GOT3 (cell line): Measurements from ENCODE around the gene TMEM253.

Experiments used
- DNase-seq: peaks from one replicate; lab custom pipeline; 2025; ENCODE audit warnings: mixed read lengths; lab: John Stamatoyannopoulos, UW

Gene TMEM253

DNA sequence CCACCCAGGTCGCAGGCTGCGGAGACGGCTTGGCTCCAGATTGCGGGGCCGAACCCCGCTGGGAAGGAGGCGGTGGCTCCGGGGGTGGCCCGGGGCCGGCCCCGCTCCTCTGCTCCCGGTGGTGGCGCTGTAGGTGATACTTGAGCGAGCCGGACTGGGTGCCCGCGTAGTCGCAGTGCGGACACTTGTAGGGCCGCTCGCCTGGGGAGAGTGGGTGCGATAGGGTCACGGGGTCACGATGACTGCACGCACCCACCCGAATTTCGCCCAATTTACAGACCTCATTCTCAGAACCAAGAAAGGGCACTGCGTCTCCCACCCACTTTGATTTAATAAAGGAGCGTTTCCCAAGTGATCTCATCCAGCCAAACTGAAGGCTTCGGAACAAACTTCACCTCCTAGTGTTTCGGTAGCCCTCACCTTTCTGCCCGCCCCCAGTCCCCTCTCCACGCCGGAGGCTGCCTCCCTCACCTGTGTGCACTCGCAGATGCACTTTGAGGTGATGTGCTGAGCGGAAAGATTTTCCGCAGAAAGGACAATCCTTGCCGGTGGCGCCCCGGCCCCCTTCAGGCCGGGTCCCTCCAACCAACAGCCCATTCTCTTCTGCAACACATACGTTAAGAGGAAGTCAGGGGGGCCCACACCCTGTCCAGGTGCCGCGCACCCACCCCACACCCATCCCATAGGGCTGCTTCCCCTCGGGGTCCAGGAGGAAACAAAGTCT lies 9.8 kb upstream of the TMEM253 start:
- no peak for DNase-seq

DNA sequence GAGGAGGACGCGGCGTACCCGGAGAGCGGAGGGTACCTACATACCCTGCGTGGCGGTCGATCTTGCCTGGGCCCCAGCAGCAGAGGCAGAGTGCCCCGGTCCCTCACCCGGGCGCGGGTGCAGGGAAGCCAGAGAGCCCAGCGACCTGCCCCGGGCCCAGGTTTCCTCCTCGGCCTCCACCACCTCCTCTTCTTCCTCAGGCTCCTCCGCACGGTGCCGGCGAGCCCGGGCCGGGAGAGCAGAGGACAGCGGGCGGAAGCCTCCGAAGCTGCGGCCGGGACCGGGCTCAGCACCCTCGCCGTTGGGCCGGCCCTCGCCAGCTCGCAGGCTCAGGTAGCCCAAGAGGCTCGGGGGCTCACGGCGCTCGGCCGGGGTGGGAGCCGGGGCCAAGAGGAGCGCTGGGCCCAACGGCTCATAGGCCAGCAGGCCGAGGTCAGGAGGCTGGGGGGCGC lies 9.0 kb upstream of the TMEM253 start:
- DNase-seq: no peak

DNA sequence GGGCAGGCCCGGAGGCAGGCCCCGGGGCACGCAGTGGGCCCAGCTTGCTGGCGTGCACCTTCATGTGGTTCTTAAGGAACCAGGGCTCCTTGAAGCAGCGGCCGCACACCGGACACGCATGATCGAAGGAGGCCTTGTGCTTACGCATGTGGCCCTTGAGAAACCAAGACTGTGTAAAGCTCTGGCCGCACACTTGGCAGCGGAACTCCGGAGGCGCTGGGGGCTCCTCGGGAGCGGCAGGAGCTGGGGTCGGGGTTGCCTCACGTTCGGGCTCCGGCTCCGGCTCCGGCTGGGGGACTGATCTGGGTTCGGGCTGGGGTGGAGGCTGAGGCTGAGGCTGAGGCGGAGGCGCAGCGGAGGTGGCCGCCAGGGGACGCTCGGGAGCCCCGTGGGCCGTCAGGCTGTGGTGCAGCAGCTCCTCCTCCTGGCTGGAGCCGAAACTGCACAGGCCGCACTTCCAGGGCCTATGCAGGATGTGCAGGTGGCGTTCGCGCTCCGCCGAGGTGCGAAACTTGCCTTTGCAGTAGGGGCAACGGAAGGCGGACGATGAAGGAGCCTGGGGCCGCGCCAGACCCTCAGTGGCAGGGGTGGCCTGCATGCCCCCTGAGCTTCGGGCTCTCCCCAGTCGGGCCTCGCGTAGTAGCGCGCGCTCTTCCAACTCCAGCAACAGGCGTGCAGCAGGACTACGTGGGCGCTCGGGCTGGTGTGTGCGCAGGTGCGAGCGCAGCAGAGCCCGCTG lies 8.4 kb upstream of the TMEM253 start:
- DNase-seq: no peak

DNA sequence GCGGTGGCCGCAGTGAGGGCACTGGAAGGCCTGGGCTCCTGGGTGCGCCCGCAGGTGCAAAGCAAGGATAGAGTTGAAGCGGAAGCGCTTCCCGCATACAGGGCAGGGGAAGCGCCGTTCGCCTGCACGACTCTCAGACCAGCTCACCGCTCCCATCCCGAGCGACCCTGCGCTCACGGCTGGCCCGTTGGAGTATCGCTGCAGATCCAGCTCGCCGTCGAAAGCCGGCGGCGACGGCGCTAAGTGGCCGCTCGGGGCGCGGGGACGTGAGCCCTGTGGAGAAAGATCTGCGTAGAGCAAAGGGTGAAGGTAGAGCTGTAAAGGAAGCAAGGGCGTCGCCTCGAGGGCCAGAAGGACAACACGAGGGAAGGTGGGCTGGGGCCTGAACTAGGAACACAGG lies 7.8 kb upstream of the TMEM253 start:
- DNase-seq: no peak

DNA sequence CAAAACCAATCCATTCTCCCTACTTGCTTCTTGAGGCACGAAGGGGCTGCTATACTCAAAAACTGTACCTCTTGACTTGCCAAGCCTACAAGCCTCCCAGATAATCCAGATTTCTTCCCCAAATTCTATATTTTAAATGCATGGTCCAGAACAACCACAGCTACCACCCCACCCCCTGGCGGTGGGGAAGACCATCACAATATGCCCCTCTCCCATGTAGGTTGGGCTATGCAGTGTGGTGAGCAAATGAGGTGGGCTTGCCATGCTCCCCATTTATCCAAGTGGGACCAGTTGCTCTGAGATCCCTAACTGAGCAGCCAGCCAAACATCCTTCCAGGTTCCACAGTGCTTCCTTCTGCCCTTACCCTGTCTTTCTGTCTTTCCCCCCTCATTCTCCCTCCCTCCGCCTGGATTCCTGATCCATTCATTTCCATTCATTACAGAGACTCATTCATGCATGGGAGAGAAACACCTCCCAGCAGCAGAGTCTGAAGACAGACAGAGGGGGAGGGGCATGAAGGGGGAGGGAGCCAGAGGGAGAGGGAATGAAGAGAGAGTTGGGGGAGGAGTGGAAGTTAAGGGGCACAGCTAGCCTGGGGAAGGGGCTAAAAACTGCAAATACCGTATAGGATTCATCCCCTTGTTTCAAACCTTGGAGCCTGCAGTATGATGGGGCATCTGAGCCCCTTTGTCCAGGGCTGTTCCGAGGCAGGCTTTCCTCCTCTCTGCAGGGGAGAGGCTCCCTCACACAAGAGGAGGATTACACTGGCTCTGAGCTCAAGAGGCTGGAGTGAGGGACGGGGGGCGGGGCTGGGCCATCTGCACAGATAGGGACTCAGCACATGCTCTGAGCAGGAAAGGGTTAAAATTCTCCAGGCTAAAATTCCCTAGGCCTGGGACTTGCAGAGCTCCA lies 6.8 kb upstream of the TMEM253 start:
- no peak for DNase-seq

DNA sequence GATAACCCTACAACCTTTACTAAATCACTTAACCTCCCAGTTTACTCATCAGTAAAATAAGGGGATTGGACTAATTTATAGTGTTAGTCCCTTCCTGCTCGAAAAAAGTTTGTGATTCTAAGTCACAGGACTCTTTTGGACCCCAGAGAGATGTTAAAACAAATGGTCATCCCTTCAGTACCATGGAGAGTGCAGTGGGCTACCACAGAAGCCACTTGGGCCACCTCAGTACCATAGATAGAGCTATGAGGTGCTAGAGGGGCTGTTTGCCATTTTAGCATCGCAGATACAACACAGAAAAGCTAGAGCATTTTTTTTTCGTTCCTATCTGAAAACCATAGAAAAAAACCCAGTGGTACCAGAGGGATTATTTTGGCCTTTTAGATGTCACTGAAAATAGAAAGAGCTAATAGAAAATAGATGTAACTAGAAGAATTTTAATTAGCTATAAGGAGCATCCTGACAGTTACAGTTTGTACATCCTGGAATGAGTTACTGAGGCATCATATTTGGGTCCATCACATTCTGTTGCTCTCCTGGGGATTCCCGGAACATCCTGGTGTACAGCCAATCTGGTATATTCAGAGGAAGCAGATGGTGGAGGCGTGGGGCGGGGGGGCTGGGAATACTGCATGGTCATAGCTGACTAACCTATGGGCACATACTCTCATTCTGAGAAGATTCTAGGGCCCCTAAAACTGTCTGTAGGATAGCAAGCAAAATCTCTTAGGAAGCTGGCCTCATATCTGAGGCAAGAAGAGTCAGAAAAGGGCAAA lies 5.2 kb upstream of the TMEM253 start:
- no peak for DNase-seq

DNA sequence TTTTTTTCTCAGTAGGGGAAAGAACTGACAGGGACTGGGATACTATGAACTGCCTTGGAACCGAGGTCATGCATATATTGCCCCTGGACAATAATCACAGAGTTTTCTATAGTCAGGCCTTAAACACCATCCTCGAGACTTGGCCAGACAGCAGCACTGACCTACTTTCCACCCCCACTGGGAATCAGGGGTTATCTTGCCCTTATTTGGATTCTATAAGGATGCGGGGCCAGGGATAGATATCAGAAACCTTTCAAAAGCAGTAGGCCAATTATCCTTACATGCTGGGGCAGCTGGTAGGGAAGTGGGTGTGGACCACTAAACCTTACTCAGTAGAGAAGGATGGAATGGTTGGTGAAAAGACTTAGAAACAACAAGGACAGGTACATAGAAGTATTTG lies 4.4 kb upstream of the TMEM253 start:
- DNase-seq: no peak

DNA sequence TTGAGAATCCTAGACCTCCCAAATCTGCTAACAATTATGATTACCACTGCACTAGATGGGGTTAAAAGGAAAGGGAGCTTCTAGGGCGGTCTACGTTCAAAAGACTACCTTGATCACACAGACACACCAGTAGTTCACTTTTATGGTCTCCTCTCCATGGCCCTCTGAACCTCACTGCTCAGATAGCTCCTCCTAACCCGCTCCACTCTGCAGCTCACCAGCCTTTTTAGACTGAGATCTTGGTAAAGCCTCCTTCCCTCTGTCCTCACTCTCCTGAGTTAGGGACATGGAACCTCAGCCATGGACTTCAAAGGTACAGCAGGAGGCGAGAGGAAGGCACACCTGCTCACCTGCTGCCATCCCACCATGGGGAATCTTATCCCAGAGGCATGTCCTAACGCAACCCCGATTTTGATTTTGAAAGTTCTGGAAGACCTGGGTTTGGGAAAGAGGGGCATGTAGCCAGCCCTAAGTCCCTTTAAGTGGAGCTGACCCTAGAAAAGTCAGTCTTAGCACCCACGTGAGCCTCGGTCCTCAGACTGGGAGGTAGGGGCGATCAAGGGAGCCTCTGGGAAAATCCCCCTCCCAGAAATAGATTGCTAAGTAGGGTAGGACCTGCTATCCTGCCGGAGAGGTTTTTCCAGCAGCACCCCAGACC lies 3.8 kb upstream of the TMEM253 start:
- no peak for DNase-seq

DNA sequence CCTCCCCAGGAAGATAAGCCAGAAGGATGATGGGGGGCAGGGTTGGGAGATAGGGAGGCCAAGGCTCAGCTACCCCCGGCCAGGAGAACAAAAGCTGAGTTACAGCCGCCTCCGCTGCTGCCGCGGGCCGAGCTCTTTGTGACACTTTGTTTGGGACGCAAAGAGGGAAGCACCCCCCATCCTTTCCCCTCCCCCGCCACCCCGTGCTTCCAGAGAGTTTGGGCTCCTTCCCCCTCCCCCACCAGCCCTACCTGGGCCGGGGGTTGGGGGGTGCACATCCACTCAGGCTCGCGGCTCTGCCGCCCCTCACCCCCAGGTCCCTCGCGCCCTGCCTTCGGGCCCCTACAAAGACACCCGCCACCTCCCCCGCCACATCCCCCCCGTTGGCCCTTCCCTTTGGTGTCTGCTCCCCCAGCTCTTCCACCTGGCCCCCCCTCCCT lies 3.2 kb upstream of the TMEM253 start:
- no peak for DNase-seq

DNA sequence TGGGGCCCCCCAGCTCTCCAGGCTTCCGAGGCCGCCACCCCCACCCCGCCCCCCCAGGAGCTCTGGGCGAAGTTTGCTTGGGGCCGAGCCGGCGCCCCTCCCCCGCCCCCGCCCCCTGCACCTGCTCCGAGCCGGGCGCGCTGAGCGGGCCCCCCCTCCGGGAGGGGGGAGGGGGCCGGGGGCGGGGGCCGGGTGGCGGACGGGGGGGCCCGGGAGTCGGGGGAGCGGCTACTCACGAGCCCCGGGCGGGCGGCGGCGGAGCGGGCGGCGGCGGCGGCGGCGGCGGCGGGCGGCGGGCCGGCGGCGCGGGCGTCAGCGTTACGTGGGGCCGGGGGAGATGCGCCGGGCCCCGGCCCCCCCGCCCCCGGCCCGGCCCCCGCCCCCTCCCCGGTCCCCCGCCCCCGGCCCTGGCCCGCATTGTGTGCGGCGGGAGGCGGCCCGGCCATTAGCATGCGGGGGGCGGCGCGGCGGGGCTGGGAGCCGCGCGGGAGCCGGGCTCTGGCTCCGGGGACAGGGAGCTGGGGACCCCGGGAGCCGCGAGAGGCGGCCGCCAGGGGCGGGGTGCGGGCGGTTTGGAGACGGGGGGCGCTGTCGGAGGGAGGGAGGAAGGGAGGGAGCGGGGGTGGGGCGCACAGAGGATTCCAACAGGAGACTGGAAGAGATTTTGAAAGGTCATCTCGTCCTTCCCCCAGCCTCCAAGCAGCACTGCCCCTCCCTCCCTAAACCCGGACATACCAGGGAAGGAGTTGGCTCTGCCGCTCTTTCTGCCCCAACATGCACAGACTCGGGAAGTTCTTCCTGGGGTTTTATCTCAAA lies 2.6 kb upstream of the TMEM253 start, which contains the start of gene ZNF219:
ZNF219 (minus strand) TSS at position 580 of the 816 bp plus-strand sequence. CDS start 5,064 bp downstream, outside the sequence.
- DNase-seq: no peak

DNA sequence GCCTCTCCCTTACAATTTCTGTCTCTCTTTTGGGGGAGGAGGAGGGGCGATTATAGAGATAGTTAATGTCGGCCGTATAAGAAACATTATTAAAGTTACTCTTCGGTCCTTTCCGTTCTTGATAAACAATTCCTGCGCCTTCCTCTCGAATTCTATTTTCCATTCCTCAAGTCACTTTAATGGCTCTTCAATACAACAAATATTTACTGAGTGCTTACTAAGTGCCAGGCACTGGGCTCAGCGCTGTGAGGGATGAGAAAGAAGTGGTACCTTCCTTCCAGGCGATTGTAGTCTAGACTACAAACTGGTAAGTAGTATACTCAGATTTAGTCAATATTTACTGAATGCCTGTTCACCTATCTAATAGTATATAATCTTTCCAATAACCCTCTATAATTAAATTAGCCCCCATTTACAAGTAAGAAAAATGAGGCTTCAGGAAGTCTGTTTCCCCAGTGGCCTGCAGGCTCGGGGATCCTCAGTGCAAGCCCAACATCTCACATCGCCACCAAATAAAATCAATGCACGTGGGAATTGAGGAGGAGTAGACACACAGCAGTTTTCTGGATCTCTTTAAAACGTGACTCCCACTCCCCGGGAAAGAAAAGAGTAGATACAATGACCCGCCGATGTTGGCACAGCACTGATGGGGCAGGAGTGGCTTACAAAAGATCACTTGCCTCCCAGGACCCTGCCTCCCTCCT lies 1.8 kb upstream of the TMEM253 start:
- no peak for DNase-seq

DNA sequence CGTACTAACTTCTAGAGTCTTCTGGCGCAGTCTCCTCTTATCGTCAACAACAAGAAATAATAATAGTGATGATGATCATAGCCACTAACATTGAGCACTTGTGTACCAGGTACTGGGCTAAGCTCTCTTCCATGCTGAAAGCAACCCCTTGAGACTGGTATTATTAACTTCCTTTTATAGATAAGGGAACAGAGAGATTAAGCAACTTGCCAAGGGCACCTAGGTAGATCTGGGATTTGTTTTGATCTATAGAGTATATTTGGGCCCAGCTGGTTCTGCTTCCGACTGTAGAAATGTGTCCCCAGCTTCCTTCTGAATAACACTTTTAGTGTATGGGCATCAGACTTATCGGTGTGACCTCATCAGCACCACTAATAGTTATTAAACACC lies 1.3 kb upstream of the TMEM253 start:
- no peak for DNase-seq

DNA sequence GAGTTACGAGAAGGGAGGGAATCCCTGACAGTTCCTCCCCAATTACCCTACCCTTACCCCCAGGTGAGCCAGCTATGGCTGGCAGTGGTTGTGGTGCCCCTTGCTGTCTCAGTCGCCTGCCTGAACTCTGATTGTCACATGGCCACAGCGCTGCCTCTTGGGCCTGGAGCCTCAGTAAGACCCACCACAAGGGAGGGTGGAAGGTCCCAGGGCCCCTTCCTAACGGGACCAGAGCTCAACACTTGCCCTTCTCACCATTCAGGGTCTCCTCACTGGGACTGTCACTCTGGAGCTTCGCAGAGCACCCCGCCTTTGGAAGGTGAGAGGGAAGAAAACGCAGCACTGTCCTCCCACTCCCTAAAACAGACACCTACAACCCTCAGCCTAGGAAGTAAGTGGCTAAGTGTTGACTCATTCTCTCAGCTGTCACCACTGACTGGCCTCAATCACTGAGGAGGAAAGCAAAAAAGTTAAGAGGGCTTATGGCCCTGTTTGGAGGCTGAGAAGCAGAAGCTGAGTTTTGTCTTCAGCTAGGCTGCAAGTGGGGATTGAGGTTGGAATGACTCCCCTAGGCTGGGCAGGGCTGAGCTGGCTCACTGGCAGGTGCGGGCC lies 1.0 kb downstream of the TMEM253 start:
- DNase-seq: no peak

DNA sequence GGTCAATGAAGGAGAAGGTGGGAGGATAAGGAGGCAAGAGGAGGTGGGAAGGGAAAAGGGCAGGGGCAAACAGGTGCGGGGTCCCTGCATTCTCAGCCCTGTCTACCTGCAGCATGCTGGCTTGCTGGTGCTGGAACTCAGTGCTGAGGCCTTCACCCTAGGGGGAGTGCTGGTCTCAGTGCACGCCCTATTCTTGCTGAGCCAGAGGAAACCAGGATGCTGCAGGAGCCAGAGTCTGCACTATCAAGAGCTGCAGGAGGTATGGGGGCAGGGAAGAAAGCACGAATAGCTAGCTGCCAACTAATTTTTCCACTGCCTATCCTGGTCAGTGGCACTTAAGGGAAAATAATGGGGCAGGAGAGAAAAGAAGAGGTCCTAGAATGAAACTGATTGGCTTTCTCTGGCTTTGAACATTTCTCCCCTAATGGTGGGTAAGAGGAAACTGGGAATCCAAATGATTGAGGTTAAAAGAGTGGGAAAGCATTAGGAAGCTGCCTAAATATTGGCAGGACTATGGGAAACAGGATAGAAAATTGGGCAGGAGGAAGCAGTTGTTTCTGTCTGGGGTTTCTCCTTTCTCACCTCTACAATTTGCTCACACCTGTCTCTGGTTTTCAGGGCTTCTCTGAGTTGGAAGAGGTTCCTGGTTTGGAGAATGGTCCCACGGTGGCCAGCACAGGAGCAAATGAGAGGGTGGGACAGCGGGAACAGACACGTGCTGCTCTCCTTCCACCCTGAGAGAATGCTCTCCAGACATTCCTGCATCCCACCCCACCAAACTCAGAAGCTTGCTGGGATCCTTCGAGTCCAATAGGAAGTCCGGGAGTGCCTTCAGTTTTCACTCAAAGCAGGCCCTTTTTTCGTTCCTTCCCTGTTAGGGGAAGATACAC lies 1.9 kb downstream of the TMEM253 start:
- no peak for DNase-seq

DNA sequence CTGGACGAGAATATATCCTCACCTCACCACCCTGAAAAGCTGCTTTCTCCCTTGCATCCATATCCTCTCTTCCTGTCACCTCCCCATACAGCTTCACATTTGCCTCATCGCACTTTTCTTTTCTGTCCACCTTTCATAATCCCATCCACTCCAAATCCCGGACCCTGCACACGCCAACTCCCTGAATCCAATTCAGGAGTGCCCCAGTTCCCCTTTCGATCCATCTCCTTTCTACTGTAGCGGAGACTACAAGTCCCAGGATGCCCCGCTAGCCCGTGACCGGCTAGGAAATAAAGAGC lies 2.5 kb downstream of the TMEM253 start:
- no peak for DNase-seq

DNA sequence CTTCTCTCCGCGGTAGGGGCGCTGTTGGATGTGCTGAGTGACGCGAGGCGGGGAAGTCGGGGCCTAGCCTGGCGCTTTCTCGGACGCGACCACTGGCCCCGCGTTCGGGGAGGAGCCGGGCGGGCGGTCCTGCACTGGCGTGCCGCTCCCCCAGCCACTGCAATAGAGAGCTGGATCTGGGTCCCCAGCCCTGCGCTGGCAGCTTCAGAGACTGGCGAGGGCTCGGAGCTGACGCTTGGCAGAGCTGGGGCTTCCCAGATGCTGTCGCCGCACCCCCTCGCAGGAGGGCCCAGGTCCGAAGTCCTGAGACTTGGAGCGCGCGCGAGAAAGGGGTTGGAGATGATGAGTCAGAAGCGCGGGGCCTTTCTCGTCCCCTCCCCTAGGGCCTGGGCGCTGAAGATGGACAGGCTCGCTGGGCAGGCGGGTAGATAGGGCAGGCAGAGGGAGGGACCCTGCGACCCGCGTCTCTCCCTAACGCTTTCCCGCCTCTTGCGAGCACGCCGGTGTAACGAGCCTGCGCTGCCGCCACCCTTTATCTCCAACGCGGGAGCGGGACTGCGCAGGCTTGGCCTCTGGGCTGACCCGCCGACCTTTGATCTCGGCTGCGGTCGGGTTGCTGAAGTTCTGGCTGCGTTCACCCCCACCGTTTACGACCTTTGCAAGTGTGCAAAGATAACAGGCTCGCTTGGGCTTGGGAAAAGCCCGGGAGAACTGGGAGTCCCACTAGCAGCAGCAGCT lies 3.0 kb downstream of the TMEM253 start:
- peak; percentile 84 for DNase-seq

DNA sequence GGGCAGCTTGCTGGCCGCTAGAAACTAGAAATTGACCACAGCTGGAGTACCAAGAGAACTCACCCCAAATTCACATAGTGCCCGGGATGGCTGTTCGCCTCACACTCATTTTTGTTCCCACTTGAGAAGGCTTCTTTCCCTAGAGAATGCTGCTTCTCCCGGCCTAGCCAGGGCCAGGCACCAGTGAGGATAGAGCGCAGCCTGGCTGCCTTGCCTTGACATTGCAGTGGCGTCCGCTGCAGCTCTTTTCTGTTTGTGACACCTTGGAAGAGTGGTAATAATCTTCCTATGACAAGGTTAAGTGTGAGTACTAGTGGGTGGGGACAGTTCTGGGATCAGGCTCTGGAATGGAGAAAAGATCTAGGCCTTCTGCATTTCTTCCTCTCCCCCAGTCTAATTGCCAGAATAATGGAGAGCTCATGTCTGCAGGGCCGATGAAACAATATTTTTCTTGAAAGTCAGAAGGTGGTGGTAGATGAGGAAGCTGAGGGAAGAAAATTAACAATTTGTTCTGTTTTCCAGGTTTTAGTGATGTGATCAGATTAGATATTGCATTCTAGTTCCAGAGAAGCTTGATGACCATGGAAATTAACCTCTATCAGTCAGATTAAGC lies 3.7 kb downstream of the TMEM253 start:
- no peak for DNase-seq
